Measurements from ENCODE around the gene TDRD12.
A peak's percentile ranks its signal among the peaks of the same experiment; 100 is the strongest.

The TDRD12 gene

GRCh38 chr19:32682317-32682716 is 37.2 kb upstream of the TDRD12 start:
- H3K4me3 ChIP-seq (ENCODE audit: low read depth, low read length) = no peak overlapping the region
- no peak for DNase-seq (ENCODE audit: low read depth)
- TF ChIP-seq CTCF (IDR thresholded peaks at IDR 0.05; ENCODE audit: control insufficient read depth, extremely low read depth, insufficient read depth) = no peak

DNA sequence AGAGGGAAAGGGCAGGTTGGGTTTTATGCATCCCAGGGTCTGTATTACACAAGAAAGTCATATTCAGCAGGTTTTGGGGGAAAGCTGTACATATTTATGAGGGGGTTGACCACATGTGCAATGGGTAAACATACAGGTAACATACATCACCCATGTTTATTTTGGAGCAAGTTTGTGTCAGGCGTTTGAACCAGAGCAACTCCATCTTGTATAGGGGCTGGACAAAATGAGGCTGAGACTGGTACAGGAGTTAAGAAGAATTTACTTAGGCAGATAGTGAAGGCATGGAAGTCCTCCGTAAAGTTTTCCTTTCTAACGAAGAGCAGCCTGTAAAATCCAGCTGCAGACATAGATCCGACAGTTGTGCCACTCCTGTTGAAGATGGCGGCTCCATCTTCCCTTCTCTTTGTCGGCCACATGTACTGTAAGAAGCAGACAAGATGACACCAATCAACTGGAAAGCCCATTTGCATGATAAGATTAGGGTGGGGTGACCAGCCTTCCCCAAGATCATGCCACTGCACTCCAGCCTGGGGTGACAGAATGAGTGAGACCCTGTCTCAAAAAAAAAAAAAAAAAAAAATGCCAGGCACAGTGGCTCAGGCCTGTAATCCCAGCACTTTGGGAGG is 32.6 kb upstream of the TDRD12 start:
- DNase-seq (ENCODE audit: low read depth) = no peak
- no peak overlapping the region for H3K4me3 ChIP-seq (ENCODE audit: low read depth, low read length)
- TF ChIP-seq CTCF (IDR thresholded peaks at IDR 0.05; ENCODE audit: control insufficient read depth, extremely low read depth, insufficient read depth) = no peak

DNA sequence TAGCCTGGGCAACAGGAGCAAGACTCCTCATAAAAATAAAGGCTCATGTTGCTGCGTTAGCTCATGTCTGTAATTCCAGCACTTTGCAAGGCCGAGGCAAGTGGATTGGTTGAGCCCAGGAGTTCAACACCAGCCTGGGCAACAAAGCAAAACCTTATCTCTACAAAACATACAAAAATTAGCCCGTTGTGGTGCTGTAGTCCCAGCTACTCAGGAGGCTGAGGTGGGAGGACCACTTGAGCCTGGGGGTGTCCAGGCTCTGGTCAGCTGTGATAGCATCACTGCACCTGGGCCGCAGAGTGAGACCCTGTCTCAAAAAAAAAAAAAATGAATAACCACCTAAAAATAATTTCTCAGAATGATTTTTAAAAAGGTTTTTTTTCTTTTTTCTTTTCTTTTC is 31.9 kb upstream of the TDRD12 start:
- no peak overlapping the region for H3K4me3 ChIP-seq (ENCODE audit: low read depth, low read length)
- no peak for DNase-seq (ENCODE audit: low read depth)
- no peak for TF ChIP-seq CTCF (IDR thresholded peaks at IDR 0.05; ENCODE audit: control insufficient read depth, extremely low read depth, insufficient read depth)

DNA sequence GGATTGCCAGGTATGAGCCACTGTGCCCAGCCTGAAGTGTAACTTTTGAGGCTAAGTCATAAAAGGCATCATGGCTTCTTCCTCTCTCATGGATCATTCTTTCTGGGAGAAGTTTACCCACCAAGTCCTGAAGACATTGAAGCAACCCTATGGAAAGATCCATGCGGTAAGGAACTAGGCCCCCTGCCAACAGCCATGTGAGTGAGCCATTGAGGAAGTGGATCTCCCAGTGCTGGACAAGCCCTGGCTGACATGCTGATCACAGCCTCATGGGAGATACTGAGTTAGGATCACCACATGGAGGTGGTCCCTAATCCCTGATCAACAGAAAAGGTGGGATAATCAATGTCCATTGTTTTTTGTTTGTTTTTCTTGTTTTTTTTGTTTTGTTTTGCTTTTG is 31.3 kb upstream of the TDRD12 start:
- no peak for TF ChIP-seq CTCF (IDR thresholded peaks at IDR 0.05; ENCODE audit: control insufficient read depth, extremely low read depth, insufficient read depth)
- no peak overlapping the region for H3K4me3 ChIP-seq (ENCODE audit: low read depth, low read length)
- no peak for DNase-seq (ENCODE audit: low read depth)

GRCh38 chr19:32691291-32691951 is 28.1 kb upstream of the TDRD12 start, which contains the start of gene NUDT19:
Gene NUDT19, plus strand, starts transcription at chr19:32691821. Its CDS starts 140 bp downstream, at chr19:32691961.
- TF ChIP-seq CTCF (IDR thresholded peaks at IDR 0.05; ENCODE audit: control insufficient read depth, extremely low read depth, insufficient read depth) = no peak

DNA sequence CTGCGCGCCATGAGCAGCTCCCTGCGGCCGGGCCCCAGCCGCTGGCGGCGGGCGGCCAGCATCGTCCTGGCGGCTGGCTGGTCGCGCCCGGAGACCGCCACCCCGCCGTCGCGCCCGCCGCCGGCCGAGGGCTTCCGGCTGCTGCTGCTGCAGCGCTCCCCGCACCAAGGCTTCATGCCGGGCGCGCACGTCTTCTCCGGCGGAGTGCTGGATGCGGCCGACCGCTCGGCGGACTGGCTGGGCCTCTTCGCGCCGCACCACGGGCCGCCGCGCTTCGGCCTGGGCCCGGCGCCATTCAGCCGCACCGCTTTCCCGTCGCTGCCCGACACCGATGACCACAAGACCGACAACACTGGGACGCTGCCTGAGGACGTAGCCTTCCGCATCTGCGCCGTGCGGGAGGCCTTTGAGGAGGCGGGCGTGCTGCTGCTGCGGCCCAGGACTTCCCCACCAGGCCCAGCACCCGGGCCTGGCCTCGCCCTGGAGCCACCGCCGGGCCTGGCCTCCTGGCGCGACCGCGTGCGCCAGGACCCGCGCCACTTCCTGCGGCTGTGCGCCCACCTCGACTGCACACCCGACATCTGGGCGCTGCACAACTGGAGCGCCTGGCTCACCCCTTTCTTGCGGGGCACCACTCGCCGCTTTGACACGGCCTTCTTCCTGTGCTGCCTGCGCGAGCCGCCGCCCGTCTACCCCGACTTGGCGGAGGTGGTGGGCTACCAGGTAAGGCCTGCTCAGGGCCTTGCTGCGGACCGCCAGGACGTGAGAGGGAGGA is 27.4 kb upstream of the TDRD12 start:
- peak overlapping the region; percentile 65 for H3K4me3 ChIP-seq (ENCODE audit: low read depth, low read length)
- TF ChIP-seq CTCF (IDR thresholded peaks at IDR 0.05; ENCODE audit: control insufficient read depth, extremely low read depth, insufficient read depth) = no peak
- no peak for DNase-seq (ENCODE audit: low read depth)

More at GRCh38 chr19:32691291-32691951, 28.1 kb upstream of the TDRD12 start, which contains the start of gene NUDT19:
- peak; percentile 71 for DNase-seq (ENCODE audit: low read depth)
- H3K4me3 ChIP-seq (ENCODE audit: low read depth, low read length) = peak within 1 kb of the TSS; percentile 65

Measured in LNCaP clone FGC (cell line).